ENCODE results near the gene FUCA2.
"Not testable (repeated sequence)": the region's sequence is repeated elsewhere in the genome, so short reads cannot be mapped to it uniquely, and the experiment has no call there.

DNA sequence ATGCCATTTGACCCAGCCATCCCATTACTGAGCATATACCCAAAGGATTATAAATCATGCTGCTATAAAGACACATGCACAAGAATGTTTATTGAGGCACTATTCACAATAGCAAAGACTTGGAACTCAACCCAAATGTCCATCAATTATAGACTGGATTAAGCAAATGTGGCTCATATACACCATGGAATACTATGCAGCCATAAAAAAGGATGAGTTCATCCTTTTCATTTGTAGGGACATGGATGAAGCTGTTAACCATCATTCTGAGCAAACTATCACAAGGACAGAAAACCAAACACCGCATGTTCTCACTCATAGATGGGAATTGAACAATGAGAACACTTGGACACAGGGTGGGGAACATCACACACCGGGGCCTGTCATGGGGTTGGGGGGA, 63.7 kb downstream of the FUCA2 start:
- TF ChIP-seq, protein P1, sequence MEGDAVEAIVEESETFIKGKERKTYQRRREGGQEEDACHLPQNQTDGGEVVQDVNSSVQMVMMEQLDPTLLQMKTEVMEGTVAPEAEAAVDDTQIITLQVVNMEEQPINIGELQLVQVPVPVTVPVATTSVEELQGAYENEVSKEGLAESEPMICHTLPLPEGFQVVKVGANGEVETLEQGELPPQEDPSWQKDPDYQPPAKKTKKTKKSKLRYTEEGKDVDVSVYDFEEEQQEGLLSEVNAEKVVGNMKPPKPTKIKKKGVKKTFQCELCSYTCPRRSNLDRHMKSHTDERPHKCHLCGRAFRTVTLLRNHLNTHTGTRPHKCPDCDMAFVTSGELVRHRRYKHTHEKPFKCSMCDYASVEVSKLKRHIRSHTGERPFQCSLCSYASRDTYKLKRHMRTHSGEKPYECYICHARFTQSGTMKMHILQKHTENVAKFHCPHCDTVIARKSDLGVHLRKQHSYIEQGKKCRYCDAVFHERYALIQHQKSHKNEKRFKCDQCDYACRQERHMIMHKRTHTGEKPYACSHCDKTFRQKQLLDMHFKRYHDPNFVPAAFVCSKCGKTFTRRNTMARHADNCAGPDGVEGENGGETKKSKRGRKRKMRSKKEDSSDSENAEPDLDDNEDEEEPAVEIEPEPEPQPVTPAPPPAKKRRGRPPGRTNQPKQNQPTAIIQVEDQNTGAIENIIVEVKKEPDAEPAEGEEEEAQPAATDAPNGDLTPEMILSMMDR (conservative IDR thresholded peaks at IDR 0.05; ENCODE audit: low read length): not testable (repeated sequence)
- TF ChIP-seq EZH2phosphoT487 (IDR thresholded peaks at IDR 0.05; ENCODE audit: borderline replicate concordance): not testable (repeated sequence)
